Psoas muscle (tissue), 8 donors: ENCODE measurements around the gene ZNF318. TPM values are rescaled to one million over a fixed set of nuclear protein-coding genes. Genes with fewer than 3 reads are reported as not detected.
"Not testable (repeated sequence)": the region's sequence is repeated elsewhere in the genome, so short reads cannot be mapped to it uniquely, and the experiment has no call there.

Experiments
- ATAC-seq, 4 donors: fragments of 200-7000 bp; cut with Tn5 transposase; one replicate each; pipeline ENCODE4 v1.9.1; 2020; ENCODE audit warnings: moderate library complexity in 3 of 4, mild to moderate bottlenecking in 2 of 4
- DNase-seq, 2 donors: peaks; one replicate each; pipeline ENCODE4 v3.0.0-alpha.2; 2020
- H3K27ac ChIP-seq: fragments of 200-600 bp; one replicate; pipeline ENCODE4 v1.8.0; 2022
- H3K27me3 ChIP-seq, 3 donors: fragments of 200-600 bp in 1 of 3; one replicate each; pipeline versions ENCODE4 v1.6.1 to v1.8.0; 2013 to 2022; ENCODE audit warnings: low read length in 2 of 3, mild to moderate bottlenecking in 2 of 3, moderate library complexity in 1 of 3; ENCODE audit not compliant: insufficient read depth in 3 of 3
- H3K36me3 ChIP-seq, 2 donors: fragments of 200-600 bp in 1 of 2; one replicate each; pipeline versions ENCODE4 v1.6.1 to v1.8.0; 2013 to 2022; ENCODE audit warnings: low read depth in 1 of 2, mild to moderate bottlenecking in 1 of 2, moderate library complexity in 1 of 2; ENCODE audit not compliant: insufficient read depth in 1 of 2
- H3K4me1 ChIP-seq: fragments of 200-600 bp; one replicate; pipeline ENCODE4 v1.8.0; 2022
- H3K4me3 ChIP-seq: fragments of 200-600 bp; one replicate; pipeline ENCODE4 v1.8.0; 2022; ENCODE audit warnings: mild to moderate bottlenecking
- H3K9me3 ChIP-seq: fragments of 200-600 bp; one replicate; pipeline ENCODE4 v1.8.0; 2022
- WGBS, 3 donors: extraction: QIAGEN DNeasy Blood & Tissue Kit; methylation state at CpG; one replicate each; pipeline versions ENCODE4 v1.1.6 to v1.1.7; 2013; 5-methylcytosine and 5-hydroxymethylcytosine counted together
- intact Hi-C, 2 donors: fragments of 100-400 bp; cut with DNase I; formaldehyde crosslinking; loops; one replicate each; pipeline versions ENCODE4 v1.11.0 to v1.14.2; 2022
- polyA plus RNA-seq, 3 donors: library from polyadenylated mRNA; stranded (reverse); fragments of 200-250 nt; gene quantifications; one replicate each; pipeline ENCODE4 v1.2.3, GENCODE V29; 2013
- total RNA-seq, 4 donors: library from RNA; stranded (reverse); fragmentation: NEBNext Ultra II Directional in 2 of 4; extraction: Animal tissue kit (Norgen Biotek cat#: 25700) in 2 of 4; gene quantifications; one replicate each; pipeline versions ENCODE4 v1.2.1 to v1.2.4, GENCODE V29; 2021 to 2023
- TF ChIP-seq, protein P1 (sequence below): fragments of 200-600 bp; IDR thresholded peaks from one replicate; pipeline ENCODE4 v1.8.0; 2022; ENCODE audit warnings: antibody characterized with exemption
- donor health status: healthy with polysubstance abuse.
- donor health status: DM: no; HTN: no; CAD: no; lungs with moderate emphysema.
- donor health status: Bipolar disorder and iron deficiency.
- donor health status: healthy.
- donor health status: DM: yes; HTN: yes; CAD: no.
- donor health status: DM: no; HTN: no; CAD: no.
- donor health status: DM: no; HTN: no; CAD: no.
- donor health status: DM: yes; HTN: yes; CAD: no.

Gene ZNF318
- total and polyA plus RNA-seq, 7 donors: 3.4 to 14.3 (median 9.0) TPM

DNA sequence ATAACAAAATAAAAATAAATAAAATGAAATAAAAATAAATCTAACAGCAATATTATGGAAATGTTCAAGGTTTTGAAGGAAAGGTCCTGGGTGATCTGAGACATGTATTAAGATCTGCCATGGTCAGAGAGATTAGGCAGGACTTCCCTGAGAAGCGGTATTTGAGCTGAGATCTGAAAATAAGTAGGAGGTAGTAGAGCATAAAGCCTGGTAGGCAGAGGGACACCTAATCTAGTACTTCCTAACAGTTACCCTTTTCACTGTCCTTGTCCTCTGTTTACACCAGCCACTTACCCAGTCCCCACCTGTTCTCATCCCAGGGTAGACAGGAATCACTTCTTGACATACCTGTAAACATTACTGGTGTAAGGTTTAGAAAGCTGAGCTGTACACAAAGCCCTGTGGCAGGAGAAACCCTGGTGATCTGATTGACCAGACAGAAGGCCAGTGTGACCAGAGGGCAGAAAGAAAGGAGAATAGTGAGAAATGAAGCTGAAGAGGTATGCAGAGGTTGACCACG lies 8.3 kb upstream of the ZNF318 start:
- Histone ChIP-seq H3K36me3 (no peaks in the 10 kb centered on the region), H3K4me3 (no peak overlapping the region), H3K4me1 (no peaks in the 10 kb centered on the region), H3K27me3 (no peaks in the 10 kb centered on the region), H3K9me3 (no peaks in the 10 kb centered on the region), H3K27ac (no peak overlapping the region)
- no peak for DNase-seq
- ATAC-seq: no peak
- intact Hi-C loops: no loop called here
- TF ChIP-seq, protein P1, sequence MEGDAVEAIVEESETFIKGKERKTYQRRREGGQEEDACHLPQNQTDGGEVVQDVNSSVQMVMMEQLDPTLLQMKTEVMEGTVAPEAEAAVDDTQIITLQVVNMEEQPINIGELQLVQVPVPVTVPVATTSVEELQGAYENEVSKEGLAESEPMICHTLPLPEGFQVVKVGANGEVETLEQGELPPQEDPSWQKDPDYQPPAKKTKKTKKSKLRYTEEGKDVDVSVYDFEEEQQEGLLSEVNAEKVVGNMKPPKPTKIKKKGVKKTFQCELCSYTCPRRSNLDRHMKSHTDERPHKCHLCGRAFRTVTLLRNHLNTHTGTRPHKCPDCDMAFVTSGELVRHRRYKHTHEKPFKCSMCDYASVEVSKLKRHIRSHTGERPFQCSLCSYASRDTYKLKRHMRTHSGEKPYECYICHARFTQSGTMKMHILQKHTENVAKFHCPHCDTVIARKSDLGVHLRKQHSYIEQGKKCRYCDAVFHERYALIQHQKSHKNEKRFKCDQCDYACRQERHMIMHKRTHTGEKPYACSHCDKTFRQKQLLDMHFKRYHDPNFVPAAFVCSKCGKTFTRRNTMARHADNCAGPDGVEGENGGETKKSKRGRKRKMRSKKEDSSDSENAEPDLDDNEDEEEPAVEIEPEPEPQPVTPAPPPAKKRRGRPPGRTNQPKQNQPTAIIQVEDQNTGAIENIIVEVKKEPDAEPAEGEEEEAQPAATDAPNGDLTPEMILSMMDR: no peak
- WGBS, 3 donors: 85 to 86% (median 85%) methylated on average over 2 of the region's 2 CpGs

DNA sequence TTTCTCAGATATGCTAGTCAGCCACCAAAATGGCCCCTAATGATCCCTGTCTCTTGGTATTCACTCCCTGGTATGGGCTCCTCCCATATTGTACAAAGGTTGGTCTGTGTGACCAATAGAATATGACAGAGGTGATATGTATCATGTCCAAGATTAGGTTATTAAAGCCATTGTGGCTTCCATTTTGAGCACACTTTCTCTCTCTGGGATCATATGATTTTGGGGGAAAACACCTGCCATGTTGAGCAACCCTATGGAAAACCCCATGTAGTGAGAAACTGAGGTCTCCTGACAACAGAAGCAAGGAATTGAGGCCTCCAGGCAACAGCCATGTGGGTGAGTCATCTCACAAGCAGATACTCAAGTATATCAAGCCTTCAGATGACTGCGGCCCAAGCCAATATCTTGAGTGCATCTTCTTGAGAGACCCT lies 7.1 kb upstream of the ZNF318 start:
- intact Hi-C loops: no loop called here
- WGBS, 3 donors: 95 to 100% (median 96%) methylated on average over 1 of the region's 1 CpG
- no peaks in the 10 kb centered on the region for H3K36me3 ChIP-seq
- TF ChIP-seq, protein P1: no peak
- H3K4me1 ChIP-seq: no peaks in the 10 kb centered on the region
- ATAC-seq (no peak), DNase-seq (no peak)
- no peak overlapping the region for H3K27ac ChIP-seq
- no peaks in the 10 kb centered on the region for H3K9me3 ChIP-seq
- H3K27me3 ChIP-seq: no peaks in the 10 kb centered on the region
- no peak overlapping the region for H3K4me3 ChIP-seq

DNA sequence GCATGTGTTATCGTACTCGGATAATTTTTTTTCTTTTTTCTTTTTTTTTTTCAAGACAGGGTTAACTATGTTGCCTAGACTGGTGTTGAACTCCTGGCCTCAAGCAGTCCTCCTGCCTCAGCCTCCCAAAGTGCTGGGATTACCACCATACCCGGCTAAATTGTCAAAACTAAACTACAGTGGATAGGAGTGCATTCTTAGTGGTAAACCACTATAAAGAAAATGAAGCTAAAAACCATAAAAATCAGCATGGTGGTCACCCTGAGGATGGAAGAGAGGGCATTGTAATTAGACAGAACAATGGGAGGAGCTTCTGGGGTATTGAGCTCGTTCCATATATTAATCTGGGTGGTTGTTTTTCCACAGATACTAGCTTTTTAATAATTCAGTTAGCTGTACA lies 6.2 kb upstream of the ZNF318 start:
- intact Hi-C loops: no loop called here
- ATAC-seq: no peak
- TF ChIP-seq, protein P1: no peak
- H3K9me3 ChIP-seq: no peaks in the 10 kb centered on the region
- no peaks in the 10 kb centered on the region for H3K4me1 ChIP-seq
- no peaks in the 10 kb centered on the region for H3K27me3 ChIP-seq
- H3K4me3 ChIP-seq: no peak overlapping the region
- no peaks in the 10 kb centered on the region for H3K36me3 ChIP-seq
- no peak for DNase-seq
- H3K27ac ChIP-seq: no peak overlapping the region
- 81 to 87% (median 85%) methylated on average over 4 of the region's 4 CpGs for WGBS, 3 donors

DNA sequence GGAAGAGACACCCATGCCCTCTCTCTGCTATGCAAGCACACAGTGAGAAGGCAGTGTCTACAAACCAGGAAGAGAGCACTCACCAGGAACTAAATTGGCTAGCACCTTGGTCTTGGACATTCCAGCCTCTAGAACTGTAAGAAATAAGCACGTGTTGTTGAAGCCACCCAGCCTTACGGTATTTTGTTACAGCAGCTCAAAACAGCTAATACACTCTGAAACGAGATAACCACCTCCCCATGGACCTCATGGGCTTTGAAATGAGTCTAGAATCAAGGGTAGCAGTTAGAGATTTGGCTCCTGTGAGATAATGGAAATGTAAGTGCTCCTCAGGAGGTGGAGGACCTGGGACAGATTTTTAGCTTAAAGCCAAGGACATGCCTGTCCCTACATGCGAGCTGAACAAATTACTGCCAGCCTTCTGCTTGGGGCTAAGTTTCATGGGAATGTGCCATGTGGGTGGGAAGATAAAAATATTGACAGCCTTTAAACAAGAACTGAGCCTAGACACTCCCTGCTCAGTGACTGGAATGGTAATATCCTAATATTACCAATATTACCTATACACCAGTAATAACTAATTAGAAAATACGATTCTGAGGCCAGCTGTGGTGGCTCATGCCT lies 3.9 kb upstream of the ZNF318 start:
- TF ChIP-seq, protein P1: no peak
- DNase-seq (no peak), ATAC-seq (no peak)
- WGBS, 3 donors: 55 to 68% (median 63%) methylated on average over 5 of the region's 5 CpGs
- Histone ChIP-seq H3K27me3 (no peaks in the 10 kb centered on the region), H3K4me1 (peaks cover under 1% of the 10 kb centered on the region), H3K4me3 (no peak overlapping the region), H3K36me3 (no peaks in the 10 kb centered on the region), H3K9me3 (no peaks in the 10 kb centered on the region), H3K27ac (no peak overlapping the region)
- intact Hi-C loops: no loop called here

DNA sequence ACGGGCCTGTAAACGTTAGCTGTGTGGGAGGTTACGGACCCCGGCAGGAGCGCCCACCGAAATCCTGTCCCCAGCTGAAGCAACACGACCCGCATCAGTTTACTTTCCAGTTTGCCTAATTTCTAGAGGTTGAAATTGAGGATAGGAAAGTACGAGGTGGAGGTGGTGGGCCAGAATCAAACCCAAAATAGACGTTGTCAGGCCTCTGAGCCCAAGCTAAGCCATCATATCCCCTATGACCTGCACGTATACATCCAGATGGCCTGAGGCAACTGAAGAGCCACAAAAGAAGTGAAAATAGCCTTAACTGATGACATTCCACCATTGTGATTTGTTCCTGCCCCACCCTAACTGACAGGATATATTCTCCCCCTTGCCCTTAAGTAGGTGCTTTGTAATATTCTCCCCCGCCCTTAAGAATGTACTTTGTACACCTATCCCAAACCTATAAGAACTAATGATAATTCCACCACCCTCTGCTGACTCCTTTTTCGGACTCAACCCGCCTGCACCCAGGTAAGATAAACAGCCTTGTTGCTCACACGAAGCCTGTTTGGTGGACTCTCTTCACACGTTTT lies 645 bp upstream of the ZNF318 start:
- H3K36me3 ChIP-seq, DNase-seq, H3K9me3 ChIP-seq, ATAC-seq, intact Hi-C loops, H3K27me3 ChIP-seq: not testable (repeated sequence)
- Histone ChIP-seq H3K27ac (peak overlapping the region; percentile 81), H3K4me1 (peaks cover 13% of the 10 kb centered on the region), H3K4me3 (peak overlapping the region; percentile 86)
- 34 to 42% (median 39%) methylated on average over 16 of the region's 16 CpGs for WGBS, 3 donors
